AG09319 (cell line): ENCODE results near the gene KLLN.
"Not testable (repeated sequence)": the region's sequence is repeated elsewhere in the genome, so short reads cannot be mapped to it uniquely, and the experiment has no call there.

Experiments used
- DNase-seq: peaks from one replicate; pipeline ENCODE4 v3.0.0-alpha.2; 2010; ENCODE audit warnings: low read depth; ENCODE audit errors: extremely low read depth
- CTCF ChIP-seq: IDR thresholded peaks from 2 replicates; pipeline ENCODE4 v1.5.1; 2011; ENCODE audit warnings: low read depth, mild to moderate bottlenecking, inconsistent platforms, low read length, moderate library complexity

Gene KLLN

GRCh38 chr10:87842776-87843497, 20.4 kb downstream of the KLLN start:
- TF ChIP-seq CTCF = no peak; the same call in 1 of the 2 replicates
- DNase-seq = no peak

- DNase-seq = no peak
- no peak for TF ChIP-seq CTCF
Observed at GRCh38 chr10:87842220-87842641, 21.1 kb downstream of the KLLN start.

GRCh38 chr10:87841186-87841585, 22.1 kb downstream of the KLLN start:
- no peak for TF ChIP-seq CTCF
- no peak for DNase-seq

- no peak for TF ChIP-seq CTCF
- DNase-seq = no peak
Observed at GRCh38 chr10:87838650-87839049, 24.7 kb downstream of the KLLN start.

GRCh38 chr10:87837445-87837844, 25.9 kb downstream of the KLLN start:
- no peak for TF ChIP-seq CTCF
- no peak for DNase-seq

GRCh38 chr10:87836098-87836497, 27.2 kb downstream of the KLLN start:
- DNase-seq = no peak
- TF ChIP-seq CTCF = no peak

GRCh38 chr10:87829986-87830729, 33.2 kb downstream of the KLLN start:
- DNase-seq = no peak
- no peak for TF ChIP-seq CTCF

GRCh38 chr10:87829051-87829450, 34.3 kb downstream of the KLLN start:
- DNase-seq = not testable (repeated sequence)
